ENCODE measurements around the gene CCDC198. TPM values are rescaled to one million over a fixed set of nuclear protein-coding genes. Genes with fewer than 3 reads are reported as not detected.

The CCDC198 gene
- total RNA-seq, 1 experiment from 2014 or later: not detected

- H3K9me3 ChIP-seq: no peaks in the 10 kb centered on the region
- no peak for DNase-seq
- H3K4me3 ChIP-seq: no peak overlapping the region
- no peaks in the 10 kb centered on the region for H3K36me3 ChIP-seq
- no peaks in the 10 kb centered on the region for H3K27me3 ChIP-seq
Observed at GRCh38 chr14:57482120-57482519, 11.5 kb downstream of the CCDC198 start.

GRCh38 chr14:57480051-57480450 is 13.6 kb downstream of the CCDC198 start:
- Histone ChIP-seq H3K27me3 (no peaks in the 10 kb centered on the region), H3K9me3 (no peaks in the 10 kb centered on the region), H3K36me3 (no peaks in the 10 kb centered on the region), H3K4me3 (no peak overlapping the region)
- DNase-seq: no peak

- Histone ChIP-seq H3K9me3 (no peaks in the 10 kb centered on the region), H3K4me3 (no peak overlapping the region), H3K27me3 (no peaks in the 10 kb centered on the region), H3K36me3 (no peaks in the 10 kb centered on the region)
- DNase-seq: no peak
Observed at GRCh38 chr14:57479197-57479596, 14.5 kb downstream of the CCDC198 start.

- H3K27me3 ChIP-seq: no peaks in the 10 kb centered on the region
- no peaks in the 10 kb centered on the region for H3K9me3 ChIP-seq
- H3K4me3 ChIP-seq: no peak overlapping the region
- H3K36me3 ChIP-seq: no peaks in the 10 kb centered on the region
- no peak for DNase-seq
Observed at GRCh38 chr14:57478050-57478449, 15.6 kb downstream of the CCDC198 start.

- Histone ChIP-seq H3K4me3 (no peak overlapping the region), H3K9me3 (no peaks in the 10 kb centered on the region), H3K36me3 (no peaks in the 10 kb centered on the region), H3K27me3 (no peaks in the 10 kb centered on the region)
- no peak for DNase-seq
Observed at GRCh38 chr14:57470909-57471308, 22.7 kb downstream of the CCDC198 start.

GRCh38 chr14:57464008-57464730 is 29.5 kb downstream of the CCDC198 start:
- H3K27me3 ChIP-seq: no peaks in the 10 kb centered on the region
- no peak for DNase-seq
- H3K36me3 ChIP-seq: no peaks in the 10 kb centered on the region
- H3K9me3 ChIP-seq: no peaks in the 10 kb centered on the region
- no peak overlapping the region for H3K4me3 ChIP-seq

- H3K27me3 ChIP-seq: no peaks in the 10 kb centered on the region
- no peaks in the 10 kb centered on the region for H3K36me3 ChIP-seq
- no peak overlapping the region for H3K4me3 ChIP-seq
- DNase-seq: no peak
- H3K9me3 ChIP-seq: no peaks in the 10 kb centered on the region
Observed at GRCh38 chr14:57462551-57462950, 31.1 kb downstream of the CCDC198 start.

- Histone ChIP-seq H3K9me3 (no peaks in the 10 kb centered on the region), H3K4me3 (no peak overlapping the region), H3K27me3 (no peaks in the 10 kb centered on the region), H3K36me3 (no peaks in the 10 kb centered on the region)
- no peak for DNase-seq
Observed at GRCh38 chr14:57461777-57462320, 31.8 kb downstream of the CCDC198 start.

- no peak overlapping the region for H3K4me3 ChIP-seq
- no peak for DNase-seq
- no peaks in the 10 kb centered on the region for H3K27me3 ChIP-seq
- no peaks in the 10 kb centered on the region for H3K36me3 ChIP-seq
- no peaks in the 10 kb centered on the region for H3K9me3 ChIP-seq
Observed at GRCh38 chr14:57435923-57436322, 57.7 kb downstream of the CCDC198 start.

- no peak for DNase-seq
- Histone ChIP-seq H3K4me3 (no peak overlapping the region), H3K9me3 (no peaks in the 10 kb centered on the region), H3K27me3 (no peaks in the 10 kb centered on the region), H3K36me3 (no peaks in the 10 kb centered on the region)
Observed at GRCh38 chr14:57420986-57421385, 72.7 kb downstream of the CCDC198 start.

- H3K36me3 ChIP-seq: no peaks in the 10 kb centered on the region
- H3K4me3 ChIP-seq: no peak overlapping the region
- H3K9me3 ChIP-seq: no peaks in the 10 kb centered on the region
- no peaks in the 10 kb centered on the region for H3K27me3 ChIP-seq
- DNase-seq: no peak
Observed at GRCh38 chr14:57420033-57420432, 73.6 kb downstream of the CCDC198 start.

Other genes starting within 250 kb of the CCDC198 start
- gene EXOC5, start 225.0 kb downstream of the CCDC198 start, total RNA-seq (2014; rRNA removed; shearing (Covaris generic); ENCODE audit: low replicate concordance): 15.4 and 74.9 TPM in 2 replicates
- 2.9 and 6.6 TPM in 2 replicates for gene AP5M1, start 224.9 kb downstream of the CCDC198 start, total RNA-seq (2014; rRNA removed; shearing (Covaris generic); ENCODE audit: low replicate concordance)
- 6.4 and 18.1 TPM in 2 replicates for gene NAA30, start 103.3 kb downstream of the CCDC198 start, total RNA-seq (2014; rRNA removed; shearing (Covaris generic); ENCODE audit: low replicate concordance)

Data from MG63 (cell line).